ENCODE measurements around the gene SNX32.

- TF ChIP-seq CTCF (IDR thresholded peaks at IDR 0.05; ENCODE audit: low read depth, low read length, poor library complexity, severe bottlenecking) (no peak), EZH2phosphoT487 (IDR thresholded peaks at IDR 0.05; ENCODE audit: borderline replicate concordance, low read length) (no peak)
Measured at GRCh38 chr11:65879617-65880016, 45.9 kb downstream of the SNX32 start, which contains the start of gene CTSW.
